NCI-H524 treated with DMSO at 0.1 percent for 48 hours (cell line): Measurements from ENCODE around the gene BPHL.
"Not testable (repeated sequence)": the region's sequence is repeated elsewhere in the genome, so short reads cannot be mapped to it uniquely, and the experiment has no call there.

Experiments
- DNase-seq: peaks from one replicate; lab custom pipeline; 2025; lab: John Stamatoyannopoulos, UW

The BPHL gene

DNA sequence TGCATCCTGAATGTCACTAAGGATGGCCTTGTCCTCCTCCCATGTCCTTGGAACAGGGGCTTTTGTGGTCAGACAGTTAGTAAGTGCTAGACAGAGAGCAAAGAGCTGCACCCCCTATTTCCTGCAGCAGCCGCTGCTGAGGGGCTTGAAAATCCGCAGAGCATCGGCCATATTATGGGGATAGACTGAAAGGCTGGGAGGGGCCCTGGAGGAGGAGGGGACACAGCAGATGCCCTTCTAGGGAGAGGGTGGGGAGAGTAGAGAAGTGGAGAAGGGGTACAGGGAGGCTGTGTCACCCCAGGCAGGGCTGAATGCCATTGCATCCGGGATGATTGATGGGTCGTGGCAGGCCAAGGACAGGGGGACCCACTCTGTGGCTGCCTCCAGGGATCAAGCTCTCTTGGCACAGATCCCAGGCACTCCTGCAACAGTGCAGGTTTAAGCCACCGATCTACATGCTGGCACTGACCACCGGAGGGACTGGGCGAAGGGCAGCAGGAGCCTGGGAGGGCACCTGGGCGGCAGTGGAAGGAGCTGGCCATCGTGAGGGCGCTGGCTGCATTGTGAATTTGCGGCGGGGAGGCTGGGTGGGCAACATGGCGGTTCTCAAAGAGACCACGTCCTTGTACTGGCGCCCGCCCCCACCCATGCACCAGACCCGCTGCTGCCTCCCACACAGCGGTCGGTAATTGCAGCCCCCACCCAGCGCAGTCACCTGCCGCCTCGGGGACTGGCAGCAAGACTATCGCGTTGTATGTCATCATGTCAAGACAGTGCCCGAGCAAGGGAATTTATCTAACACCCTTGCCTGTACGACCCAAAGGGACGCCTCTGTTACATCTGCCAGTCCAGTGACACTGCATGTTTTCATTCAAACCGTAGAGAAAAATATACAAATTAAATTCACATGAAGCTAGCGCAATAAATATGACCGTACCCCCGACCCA is 37.9 kb downstream of the BPHL start:
- peak; percentile 25 for DNase-seq

DNA sequence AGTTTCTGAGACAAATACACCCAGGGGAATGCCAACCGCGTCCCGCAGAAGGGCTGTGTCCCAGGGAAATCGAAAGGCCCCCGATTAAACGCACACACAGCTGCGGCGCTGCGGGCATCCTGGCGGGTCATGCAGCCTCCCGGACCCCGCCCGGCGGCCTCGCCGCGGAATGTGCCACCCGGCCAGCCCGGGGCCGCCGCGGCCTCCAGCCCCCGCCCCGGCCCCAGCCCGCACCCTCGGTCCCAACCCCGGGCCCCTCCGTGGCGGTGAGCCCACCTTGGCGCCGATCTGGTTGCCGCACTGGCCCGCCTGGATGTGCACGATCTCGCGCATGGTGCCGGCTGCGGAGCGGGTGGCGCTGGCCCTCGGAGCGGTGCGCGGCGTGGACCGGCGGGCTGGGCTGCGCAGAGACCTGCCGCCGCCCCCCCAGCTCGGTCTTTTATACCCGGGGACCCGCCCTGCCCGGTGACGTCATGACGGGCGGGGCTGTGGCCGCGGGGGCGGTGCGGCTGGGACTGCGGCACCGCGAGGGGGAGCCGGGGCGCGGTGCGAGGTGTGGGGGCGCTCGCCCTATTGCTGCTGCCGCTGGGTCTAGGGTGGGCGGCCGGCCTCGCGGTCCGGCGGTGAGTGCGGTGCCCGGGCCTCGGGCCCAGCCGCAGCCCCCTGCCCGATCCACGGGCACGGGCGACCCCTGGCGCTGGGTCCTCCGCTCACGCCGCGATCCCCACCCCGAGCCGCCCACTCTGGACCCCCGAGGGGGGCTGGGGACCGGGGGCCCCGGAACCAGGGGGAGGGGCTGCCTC is 38.8 kb downstream of the BPHL start, which contains the start of gene TUBB2A:
Gene TUBB2A (minus strand): TSS at position 414 of the 803 bp plus-strand sequence. CDS start 81 bp downstream, at position 333.
- DNase-seq: peak; percentile 8

DNA sequence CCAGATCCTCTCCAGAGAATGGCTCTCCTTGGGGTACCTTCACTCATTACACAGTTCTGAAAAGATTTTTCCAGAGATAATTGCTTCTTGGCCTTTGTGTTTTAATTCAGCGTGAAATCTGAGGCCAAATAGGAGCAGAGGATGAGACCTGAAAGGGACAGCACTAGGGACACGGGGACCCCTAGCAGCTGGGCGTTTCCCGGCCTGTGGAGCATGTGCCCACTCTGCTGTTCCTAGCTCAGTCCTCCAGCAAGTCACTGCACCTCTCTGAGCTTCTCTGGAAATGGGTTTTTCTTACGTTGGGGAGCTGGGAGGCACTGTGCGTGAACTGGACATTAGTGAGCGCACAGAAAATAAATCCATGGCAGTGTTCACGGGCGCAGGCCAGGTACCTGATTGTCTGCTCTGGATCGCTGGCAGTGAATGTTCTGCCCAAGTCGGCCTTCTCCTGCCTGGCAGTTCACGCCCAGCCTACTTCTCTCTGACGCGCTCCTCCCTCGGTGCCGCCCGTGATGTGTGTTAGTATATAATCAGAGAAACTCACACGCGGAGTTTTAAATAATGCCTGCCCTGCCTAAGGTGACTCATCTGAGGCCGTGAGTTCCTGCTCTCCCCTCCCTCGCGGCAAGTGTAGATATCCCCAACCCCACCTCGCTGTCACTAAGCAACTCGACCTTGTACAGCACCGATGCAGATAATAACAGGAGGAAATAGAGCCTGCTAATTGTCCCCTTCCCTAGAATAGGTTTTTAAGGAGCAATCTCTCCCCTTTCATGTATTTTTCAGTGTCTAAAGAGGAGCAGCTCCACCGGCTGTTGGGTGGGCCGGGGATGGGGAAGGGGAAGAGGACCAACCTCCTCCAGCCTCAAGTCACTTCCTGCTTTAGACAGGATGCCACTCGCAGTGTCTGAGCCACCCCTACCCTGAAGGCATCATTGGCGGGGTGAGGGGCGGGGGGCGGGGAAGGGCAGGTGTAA is 41.6 kb downstream of the BPHL start:
- no peak for DNase-seq

DNA sequence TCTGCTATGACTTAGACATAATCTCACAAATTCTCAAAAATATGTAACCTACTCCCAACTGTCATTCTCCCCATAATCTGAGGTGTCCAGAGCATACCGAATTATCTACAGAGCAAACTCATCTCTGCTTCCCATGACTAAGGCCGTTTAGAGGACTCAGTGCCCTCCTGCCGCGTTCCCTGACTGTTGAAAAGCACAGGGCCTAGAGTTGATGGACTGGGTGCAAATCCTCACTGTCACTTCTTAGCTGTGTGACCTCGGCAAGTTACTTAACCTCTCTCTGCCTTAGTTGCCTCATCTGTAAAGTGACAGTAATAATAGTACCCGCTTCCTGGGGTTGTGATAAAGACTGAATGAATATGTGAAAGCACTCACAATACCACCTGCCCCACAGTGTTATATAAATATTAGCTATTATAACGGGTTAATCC is 43.6 kb downstream of the BPHL start:
- DNase-seq: no peak

DNA sequence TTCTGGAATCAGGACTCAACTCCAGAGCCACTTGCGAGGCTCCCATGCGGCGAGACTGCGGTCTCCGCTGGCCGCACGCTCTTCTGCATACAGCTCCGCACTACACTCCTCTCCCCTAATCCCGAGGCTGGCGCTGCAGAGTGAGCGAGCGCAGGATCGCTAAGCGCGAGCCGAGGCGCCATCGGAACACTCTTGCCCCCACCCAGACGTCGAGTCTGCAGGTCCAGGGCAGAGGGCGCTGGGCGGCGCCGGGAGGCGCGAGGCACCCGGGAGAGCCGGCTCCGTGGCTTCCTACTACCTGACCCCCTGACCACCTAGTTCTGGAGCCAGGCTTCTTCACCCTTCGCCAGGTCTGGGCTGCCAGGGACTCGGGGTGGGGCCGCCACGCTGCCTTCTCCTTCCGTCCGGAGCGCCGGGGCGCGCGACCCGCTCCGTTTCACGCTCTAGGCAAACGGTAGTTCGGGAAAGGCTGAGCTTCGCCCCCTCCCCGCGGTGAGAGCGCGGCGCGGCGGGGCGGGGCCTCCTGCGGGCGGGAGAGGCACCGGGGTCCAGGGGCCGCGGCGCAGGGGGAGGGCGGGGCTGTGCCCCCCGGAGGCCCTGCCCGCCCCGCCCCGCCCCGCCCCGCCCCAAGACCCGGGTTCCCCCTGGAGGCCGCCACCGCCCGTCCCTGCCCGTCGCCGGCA is 44.2 kb downstream of the BPHL start:
- DNase-seq: peak; percentile 50

DNA sequence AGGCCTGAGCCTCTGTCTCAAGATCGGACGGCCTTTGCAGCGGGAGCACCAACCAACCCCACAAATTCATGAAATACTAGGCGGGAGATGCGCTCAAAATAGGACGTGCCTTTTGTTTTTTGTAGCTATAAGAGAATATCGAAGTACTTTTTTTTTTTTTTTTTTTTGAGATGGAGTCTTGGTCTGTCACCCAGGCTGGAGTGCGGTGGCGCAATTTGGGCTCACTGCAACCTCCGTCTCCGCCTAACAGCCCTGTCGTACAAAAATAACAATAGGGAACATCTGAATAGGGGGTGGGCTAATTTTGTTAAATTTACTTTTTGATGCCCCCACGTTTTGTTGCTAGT is 44.7 kb downstream of the BPHL start:
- DNase-seq: no peak

DNA sequence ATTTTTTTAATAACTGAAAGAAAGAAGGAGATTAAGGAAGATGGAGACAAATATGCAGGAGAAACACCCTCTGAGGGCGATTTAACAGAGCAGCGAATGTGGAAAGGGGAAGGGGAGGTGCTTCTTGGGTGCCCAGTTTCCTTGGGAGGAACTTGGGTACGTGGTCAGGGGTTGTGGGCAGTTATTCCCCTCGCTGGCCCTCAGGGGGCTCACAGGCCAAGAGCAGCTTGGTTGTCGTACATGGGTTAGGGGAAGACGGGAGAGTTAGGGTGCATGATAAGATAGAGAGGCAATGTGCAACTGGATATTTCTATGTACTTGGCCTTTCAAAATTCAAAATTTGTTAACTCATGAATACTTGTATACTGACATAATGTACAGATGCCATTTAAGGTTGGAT is 45.9 kb downstream of the BPHL start:
- DNase-seq: no peak

DNA sequence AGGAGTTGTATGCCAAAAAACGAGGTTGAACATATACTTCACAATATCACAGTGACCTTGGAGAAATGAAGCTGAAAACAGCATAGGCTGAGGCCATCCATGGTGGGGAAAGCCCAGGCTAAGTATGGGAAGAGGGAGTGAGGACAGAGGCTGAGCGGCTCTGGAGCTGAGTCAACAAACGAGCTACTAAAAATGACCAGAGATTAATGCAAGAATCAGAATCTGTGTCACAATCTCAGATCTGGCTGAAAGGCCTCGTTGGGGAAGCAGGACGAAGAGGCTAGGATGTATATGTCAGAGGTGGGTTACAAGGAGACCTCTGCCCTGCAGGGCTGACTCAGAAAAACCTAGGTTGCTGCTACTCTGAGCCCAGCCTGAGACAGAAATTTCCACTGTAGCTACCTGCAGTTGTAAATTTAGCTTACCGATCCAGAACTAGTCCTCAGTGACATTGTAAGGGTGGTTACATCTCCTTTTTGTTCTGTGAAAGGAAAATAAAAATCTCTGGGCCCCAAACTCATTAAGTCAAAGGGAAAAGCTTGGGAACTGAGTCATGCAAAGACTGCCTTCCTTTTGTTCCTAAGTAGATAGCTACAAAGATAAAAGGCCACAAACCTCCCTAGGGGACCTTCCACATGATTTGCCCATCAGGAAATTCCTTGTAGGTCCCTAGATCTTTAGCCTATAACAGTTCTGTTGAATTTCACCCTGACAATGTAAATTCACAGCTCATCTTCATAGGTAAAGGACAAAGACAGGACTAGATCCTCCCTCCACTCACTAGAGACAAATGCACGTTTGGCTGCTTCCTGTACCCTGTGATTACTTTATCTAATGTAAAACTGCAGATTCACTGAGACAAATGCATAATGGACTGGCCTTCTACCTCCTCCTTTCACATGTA is 47.4 kb downstream of the BPHL start:
- DNase-seq: no peak

DNA sequence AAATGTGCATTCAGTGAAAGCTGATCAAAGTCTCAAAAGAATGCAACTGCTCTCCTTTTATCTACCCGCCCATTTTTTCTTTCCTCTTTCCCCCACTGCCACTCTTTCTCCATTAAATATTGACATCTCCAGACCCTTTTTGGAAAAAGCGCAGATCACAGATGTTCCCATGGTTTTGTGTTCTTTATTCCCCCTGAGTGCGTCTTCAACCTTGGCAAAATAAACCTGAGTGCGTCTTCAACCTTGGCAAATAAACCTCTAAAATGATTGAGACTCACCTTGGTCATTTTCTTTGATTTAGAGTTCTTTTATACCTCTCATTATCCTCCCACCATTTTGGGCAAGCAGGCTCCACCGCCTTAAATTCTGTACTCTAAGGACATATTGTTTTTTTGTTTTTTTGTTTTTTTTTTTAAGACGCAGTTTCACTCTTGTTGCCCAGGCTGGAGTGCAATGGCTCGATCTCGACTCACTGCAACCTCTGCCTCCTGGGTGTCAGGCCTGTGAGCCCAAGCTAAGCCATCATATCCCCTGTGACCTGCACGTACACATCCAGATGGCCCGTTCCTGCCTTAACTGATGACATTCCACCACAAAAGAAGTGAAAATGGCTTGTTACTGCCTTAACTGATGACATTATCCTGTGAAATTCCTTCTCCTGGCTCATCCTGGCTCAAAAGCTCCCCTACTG is 48.2 kb downstream of the BPHL start:
- not testable (repeated sequence) for DNase-seq

DNA sequence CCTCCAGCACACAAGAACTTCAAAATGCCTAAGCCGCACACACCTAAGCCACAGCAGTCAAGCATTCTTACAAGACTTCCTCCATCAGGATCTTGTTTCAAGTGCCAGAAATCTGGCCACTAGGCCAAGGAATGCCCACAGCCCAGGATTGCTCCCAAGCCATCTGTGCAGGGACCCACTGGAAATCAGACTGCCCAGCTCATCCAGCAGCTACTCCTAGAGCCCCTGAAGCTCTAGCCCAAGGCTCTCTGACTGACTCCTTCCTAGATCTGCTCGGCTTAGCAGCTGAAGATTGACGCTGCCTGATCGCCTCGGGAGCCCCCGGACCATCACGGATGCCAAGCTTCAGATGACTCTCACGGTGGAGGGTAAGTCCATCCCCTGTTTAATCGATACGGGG is 49.5 kb downstream of the BPHL start:
- DNase-seq: peak; percentile 87

DNA sequence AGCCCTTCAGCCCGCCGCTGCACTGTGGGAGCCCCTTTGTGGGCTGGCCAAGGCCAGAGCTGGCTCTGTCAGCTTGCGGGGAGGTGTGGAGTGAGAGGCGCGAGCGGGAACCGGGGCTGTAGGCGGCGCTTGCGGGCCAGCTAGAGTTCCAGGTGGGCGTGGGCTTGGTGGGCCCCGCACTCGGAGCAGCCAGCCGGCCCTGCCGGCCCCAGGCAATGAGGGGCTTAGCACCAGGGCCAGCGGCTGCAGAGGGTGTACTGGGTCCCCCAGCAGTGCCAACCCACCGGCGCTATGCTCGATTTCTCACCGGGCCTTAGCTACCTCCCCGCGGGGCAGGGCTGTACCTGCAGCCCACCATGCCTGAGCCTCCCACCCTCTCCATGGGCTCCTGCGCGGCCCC is 52.2 kb downstream of the BPHL start:
- DNase-seq: not testable (repeated sequence)

DNA sequence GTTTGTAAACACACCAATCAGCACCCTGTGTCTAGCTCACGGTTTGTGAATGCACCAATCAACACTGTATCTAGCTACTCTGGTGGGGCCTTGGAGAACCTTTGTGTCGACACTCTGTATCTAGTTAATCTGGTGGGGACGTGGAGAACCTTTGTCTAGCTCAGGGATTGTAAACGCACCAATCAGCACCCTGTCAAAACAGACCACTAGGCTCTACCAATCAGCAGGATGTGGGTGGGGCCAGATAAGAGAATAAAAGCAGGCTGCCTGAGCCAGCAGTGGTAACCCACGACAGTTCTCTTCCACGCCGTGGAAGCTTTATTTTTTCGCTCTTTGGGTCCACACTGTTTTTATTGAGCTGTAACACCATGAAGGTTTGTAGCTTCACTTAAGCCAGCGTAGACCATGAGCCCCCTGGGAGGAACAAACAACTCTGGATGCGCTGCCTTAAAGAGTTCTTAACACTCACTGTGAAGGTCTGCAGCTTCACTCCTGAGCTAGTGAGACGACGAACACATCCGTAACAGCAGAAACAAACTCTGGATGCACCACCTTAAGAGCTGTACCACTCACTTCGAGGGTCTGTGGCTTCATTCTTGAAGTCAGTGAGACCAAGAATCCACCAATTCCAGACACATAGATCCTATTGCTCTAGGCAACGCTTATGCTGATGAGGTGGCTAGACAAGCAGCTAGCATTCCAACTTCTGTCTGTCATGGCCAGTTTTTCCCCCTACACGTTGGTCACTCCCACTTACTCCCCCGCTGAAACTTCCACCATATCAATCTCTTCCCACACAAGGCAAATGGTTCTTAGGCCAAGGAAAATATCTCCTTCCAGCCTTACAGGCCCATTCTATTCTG is 53.0 kb downstream of the BPHL start:
- not testable (repeated sequence) for DNase-seq

DNA sequence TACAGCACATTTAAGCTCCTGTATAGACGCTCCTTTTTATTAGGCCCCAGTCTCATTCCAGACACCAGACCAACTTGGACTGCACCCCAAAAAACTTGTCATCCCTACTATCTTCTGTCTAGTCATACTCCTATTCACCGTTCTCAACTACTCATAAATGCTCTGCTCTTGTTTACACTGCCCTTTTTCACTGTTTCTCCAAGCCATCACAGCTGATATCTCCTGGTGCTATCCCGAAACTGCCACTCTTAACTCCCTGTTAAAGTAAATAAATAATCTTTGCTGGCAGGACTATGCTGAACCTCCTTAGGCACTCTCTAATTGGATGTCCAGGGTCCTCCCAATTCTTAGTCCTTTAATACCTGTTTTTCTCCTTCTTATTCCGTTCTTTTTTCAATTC is 54.3 kb downstream of the BPHL start:
- not testable (repeated sequence) for DNase-seq

DNA sequence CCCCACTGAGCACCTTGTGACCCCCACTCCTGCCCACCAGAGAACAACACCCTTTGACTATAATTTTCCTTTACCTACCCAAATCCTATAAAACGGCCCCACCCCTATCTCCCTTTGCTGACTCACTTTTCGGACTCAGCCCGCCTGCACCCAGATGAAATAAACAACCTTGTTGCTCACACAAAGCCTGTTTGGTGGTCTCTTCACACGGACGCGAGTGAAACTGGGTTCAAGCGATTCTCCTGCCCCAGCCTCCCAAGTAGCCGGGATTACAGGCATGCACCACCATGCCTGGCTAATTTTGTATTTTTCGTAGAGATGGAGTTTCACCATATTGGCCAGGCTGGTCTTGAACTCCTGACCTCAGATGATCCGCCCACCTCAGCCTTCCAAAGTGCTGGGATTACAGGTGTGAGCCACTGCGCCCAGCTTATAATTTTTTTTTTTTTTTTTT is 55.2 kb downstream of the BPHL start:
- not testable (repeated sequence) for DNase-seq

DNA sequence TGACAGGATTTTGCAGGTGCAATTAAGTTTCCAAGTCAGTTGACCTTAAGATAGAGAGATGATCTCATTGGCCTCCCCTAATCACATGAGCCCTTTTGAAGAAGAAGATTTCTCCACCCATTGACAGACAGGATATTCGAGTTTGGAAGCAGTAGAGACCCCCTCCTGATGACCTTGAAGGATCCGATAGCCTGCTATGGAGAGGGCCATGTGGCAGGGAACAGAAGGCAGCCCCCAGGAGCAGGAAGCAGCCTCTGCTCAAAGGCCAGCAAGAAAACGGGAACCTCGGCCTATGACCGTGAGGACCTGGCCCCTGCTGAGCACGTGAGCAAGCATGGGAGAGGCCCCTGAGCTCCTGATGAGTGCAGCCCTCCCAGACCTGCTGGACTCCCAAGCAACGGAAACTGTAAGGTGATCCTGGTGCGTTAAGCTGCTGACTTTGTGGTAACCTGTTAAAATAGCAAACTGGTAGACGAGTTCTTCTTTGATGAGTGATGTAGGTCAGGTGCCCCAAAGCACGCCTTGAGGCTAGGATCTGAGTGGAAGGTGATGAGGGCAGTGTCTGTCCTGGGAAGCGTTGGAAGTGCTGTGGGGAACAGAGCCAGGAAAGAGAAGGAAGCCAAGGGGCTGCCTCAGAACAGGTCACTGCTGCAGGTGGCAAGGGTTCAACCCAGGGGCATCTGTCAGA is 57.3 kb downstream of the BPHL start:
- DNase-seq: no peak

DNA sequence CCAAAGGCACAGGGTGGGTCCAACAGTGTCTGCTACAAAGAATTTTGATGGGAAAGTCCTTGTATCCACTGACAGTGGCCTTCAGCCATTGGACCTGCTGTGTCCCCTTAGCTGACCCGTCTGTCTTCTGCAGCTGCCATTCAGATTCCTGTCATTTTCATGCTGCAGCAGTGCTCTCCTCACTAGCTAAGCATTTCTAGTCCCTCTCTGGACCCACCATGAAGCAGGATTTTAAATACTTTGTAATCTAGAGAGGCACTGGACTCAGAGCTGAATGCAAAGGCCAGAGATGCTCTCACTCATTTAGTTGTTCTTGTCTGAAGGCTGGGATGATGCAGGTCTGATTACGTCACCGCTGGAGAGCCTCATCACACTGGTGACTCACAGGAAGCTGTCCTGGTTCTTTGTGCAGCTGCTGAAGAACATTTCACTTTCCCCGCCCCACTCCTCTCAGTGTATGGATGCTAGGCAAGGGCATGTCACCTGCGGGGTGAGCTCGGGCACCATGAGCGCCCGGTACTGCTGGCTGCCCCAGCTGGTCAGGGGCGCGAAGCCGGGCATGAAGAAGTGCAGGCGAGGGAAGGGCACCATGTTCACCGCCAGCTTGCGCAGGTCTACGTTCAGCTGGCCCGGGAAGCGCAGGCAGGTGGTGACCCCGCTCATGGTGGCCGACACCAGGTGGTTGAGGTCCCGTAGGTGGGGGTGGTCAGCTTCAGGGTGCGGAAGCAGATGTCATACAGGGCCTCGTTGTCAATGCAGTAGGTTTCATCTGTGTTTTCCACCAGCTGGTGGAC is 58.2 kb downstream of the BPHL start:
- DNase-seq: no peak

DNA sequence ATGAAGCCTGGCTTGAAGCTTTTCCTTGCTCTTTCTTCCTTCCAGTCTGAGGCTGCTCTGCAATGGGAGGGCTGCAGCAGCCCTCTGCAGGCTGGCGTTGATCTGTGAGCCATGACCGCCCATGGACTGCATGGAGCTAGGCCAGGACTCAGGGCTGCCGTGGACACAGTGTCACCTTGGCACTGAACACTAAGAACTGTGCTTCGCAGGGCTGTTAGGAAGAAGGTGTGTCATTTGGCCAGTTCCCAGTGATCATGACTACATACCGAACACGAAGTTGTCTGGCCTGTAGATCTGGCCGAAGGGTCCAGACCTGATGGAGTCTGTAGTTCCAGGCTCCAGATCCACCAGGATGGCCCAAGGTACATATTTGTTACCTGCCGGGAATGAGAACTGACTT is 60.2 kb downstream of the BPHL start:
- not testable (repeated sequence) for DNase-seq
